PC-9 (cell line): Measurements from ENCODE around the gene AADAC.

Source experiments
- EZH2 ChIP-seq: fragments of 200-600 bp; sonication (generic); IDR thresholded peaks from 2 replicates; pipeline ENCODE4 v1.8.0; 2017; ENCODE audit warnings: antibody characterized with exemption, low read depth
- TF ChIP-seq, protein P1 (sequence below): fragments of 200-600 bp; sonication (generic); conservative IDR thresholded peaks from 2 replicates; pipeline ENCODE4 v1.6.1; 2017; ENCODE audit warnings: mixed run types, antibody characterized with exemption, mild to moderate bottlenecking, moderate library complexity

DNA sequence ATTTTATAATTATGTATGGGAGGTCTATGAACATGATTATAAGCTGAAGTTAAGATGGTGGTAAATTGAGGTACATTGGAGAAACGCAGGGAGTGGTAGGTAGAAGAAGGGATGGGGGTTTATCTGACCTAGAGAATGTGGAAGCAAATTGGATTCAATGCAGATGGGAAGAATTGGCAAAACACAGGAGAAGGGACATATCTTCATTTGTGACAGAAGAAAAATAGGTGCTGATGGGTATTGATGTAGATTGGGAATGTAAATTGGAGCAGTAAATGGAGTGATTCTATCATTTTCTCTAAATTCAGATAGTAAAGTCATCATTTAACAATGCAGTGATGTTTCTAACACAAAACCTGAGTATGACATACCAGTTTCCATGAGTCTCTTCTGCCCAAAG, 39.7 kb upstream of the AADAC start:
- no peak for TF ChIP-seq EZH2
- TF ChIP-seq, protein P1, sequence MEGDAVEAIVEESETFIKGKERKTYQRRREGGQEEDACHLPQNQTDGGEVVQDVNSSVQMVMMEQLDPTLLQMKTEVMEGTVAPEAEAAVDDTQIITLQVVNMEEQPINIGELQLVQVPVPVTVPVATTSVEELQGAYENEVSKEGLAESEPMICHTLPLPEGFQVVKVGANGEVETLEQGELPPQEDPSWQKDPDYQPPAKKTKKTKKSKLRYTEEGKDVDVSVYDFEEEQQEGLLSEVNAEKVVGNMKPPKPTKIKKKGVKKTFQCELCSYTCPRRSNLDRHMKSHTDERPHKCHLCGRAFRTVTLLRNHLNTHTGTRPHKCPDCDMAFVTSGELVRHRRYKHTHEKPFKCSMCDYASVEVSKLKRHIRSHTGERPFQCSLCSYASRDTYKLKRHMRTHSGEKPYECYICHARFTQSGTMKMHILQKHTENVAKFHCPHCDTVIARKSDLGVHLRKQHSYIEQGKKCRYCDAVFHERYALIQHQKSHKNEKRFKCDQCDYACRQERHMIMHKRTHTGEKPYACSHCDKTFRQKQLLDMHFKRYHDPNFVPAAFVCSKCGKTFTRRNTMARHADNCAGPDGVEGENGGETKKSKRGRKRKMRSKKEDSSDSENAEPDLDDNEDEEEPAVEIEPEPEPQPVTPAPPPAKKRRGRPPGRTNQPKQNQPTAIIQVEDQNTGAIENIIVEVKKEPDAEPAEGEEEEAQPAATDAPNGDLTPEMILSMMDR, result no peak
